Left lung (tissue), 10 donors: ENCODE data around the gene FLYWCH1. TPM values are rescaled to one million over a fixed set of nuclear protein-coding genes. Genes with fewer than 3 reads are reported as not detected.

ENCODE experiments used
- ATAC-seq: fragments of 200-7000 bp; cut with Tn5 transposase; one replicate; pipeline ENCODE4 v1.9.1; 2020; ENCODE audit warnings: moderate library complexity
- DNase-seq, 4 donors: peaks; one replicate each; pipeline ENCODE4 v3.0.0-alpha.2; 2013 to 2020
- H3K27ac ChIP-seq, 2 donors: fragments of 200-600 bp; sonication (generic) in 1 of 2; one replicate each; pipeline versions ENCODE4 v1.5.0 to v1.8.0; 2020 to 2021
- H3K27me3 ChIP-seq, 2 donors: fragments of 200-600 bp; sonication (generic) in 1 of 2; one replicate each; pipeline versions ENCODE4 v1.5.0 to v1.8.0; 2020 to 2021
- H3K36me3 ChIP-seq, 2 donors: fragments of 200-600 bp; sonication (generic) in 1 of 2; one replicate each; pipeline versions ENCODE4 v1.5.0 to v1.8.0; 2020 to 2021
- H3K4me1 ChIP-seq, 2 donors: fragments of 200-600 bp; one replicate each; pipeline ENCODE4 v1.8.0; 2021
- H3K4me3 ChIP-seq, 2 donors: fragments of 200-600 bp; sonication (generic) in 1 of 2; one replicate each; pipeline versions ENCODE4 v1.5.0 to v1.8.0; 2020 to 2021; ENCODE audit warnings: mild to moderate bottlenecking in 1 of 2
- H3K9me3 ChIP-seq, 2 donors: fragments of 200-600 bp; sonication (generic) in 1 of 2; one replicate each; pipeline versions ENCODE4 v1.5.0 to v1.8.0; 2020 to 2021
- intact Hi-C, 2 donors: fragments of 100-400 bp; cut with DNase I; formaldehyde crosslinking; loops; one replicate each; pipeline versions ENCODE4 v1.11.2 to v1.14.2; 2022
- polyA plus RNA-seq, 6 donors: library from polyadenylated mRNA; unstranded; fragments of 120-200 nt; gene quantifications; one replicate each; pipeline ENCODE4 v1.2.1, GENCODE V29; 2013; ENCODE audit not compliant: insufficient read length in 6 of 6
- total RNA-seq, 2 donors: library from RNA; stranded (reverse); fragmentation: NEBNext Ultra II Directional; extraction: Animal tissue kit (Norgen Biotek cat#: 25700); gene quantifications; one replicate each; pipeline ENCODE4 v1.2.1, GENCODE V29; 2021
- TF ChIP-seq, protein P1 (sequence below), 2 donors: fragments of 200-600 bp; sonication (generic) in 1 of 2; IDR thresholded peaks; one replicate each; pipeline versions ENCODE4 v1.5.0 to v1.8.0; 2021; ENCODE audit warnings: antibody characterized with exemption in 2 of 2
- donor health status: DM: no; HTN: yes; CAD: no.
- donor health status: DM: no; HTN: no; CAD: no.

FLYWCH1 gene
- total and polyA plus RNA-seq, 8 donors = 17.2 to 42.9 (median 26.4) TPM

- Histone ChIP-seq H3K27me3 (peaks cover 58 to 100% of the 10 kb centered on the region in 2 donors), H3K4me3 (no peak overlapping the region), H3K27ac (no peak overlapping the region), H3K36me3 (no peaks in the 10 kb centered on the region), H3K9me3 (no peaks in the 10 kb centered on the region), H3K4me1 (peaks cover 18 to 48% of the 10 kb centered on the region in 2 donors)
- TF ChIP-seq, protein P1, sequence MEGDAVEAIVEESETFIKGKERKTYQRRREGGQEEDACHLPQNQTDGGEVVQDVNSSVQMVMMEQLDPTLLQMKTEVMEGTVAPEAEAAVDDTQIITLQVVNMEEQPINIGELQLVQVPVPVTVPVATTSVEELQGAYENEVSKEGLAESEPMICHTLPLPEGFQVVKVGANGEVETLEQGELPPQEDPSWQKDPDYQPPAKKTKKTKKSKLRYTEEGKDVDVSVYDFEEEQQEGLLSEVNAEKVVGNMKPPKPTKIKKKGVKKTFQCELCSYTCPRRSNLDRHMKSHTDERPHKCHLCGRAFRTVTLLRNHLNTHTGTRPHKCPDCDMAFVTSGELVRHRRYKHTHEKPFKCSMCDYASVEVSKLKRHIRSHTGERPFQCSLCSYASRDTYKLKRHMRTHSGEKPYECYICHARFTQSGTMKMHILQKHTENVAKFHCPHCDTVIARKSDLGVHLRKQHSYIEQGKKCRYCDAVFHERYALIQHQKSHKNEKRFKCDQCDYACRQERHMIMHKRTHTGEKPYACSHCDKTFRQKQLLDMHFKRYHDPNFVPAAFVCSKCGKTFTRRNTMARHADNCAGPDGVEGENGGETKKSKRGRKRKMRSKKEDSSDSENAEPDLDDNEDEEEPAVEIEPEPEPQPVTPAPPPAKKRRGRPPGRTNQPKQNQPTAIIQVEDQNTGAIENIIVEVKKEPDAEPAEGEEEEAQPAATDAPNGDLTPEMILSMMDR (IDR thresholded peaks at IDR 0.05) = no peak
- no peak for ATAC-seq
- DNase-seq = no peak
- intact Hi-C loops = no loop called here
Observed at GRCh38 chr16:2962334-2963073, 50.8 kb downstream of the FLYWCH1 start.

DNA sequence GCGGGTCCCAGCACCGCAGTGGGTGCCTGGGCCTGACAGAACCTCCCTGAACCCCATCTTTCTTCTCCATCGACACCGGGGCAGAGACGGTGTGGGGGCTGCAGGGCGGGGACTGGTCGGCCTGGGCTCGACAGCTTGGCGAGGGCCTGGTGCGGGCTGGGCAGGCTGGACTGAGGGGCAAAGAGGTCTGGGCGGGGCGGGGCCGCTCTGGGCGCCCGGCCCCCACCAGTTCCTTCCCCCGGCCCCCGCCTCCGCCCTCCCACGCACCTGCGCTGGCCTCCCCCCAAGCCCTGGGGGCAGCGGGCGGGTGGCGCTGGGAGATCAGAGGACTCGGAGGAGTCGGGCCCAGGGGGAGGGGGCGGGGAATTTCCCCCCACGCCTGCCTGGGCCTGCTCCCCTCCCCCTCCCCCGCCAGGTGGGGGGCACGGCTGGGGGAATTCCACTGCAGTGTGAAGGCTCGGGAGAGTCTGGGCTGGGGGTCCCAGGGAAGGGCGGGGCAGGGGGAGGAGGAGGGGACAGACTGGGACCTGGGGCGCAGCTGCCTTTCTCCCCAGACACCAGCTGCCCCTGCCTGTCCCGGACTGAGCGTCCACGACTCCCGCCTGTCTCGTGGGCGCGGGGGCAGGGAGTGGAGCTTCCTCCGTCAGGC lies 51.5 kb downstream of the FLYWCH1 start:
- Histone ChIP-seq H3K27me3 (peaks cover 65 to 100% of the 10 kb centered on the region in 2 donors), H3K36me3 (no peaks in the 10 kb centered on the region), H3K4me3 (no peak overlapping the region), H3K27ac (no peak overlapping the region), H3K4me1 (peaks cover 18 to 55% of the 10 kb centered on the region in 2 donors), H3K9me3 (no peaks in the 10 kb centered on the region)
- DNase-seq (no peak), ATAC-seq (no peak)
- TF ChIP-seq, protein P1 (IDR thresholded peaks at IDR 0.05) = no peak
- intact Hi-C loops = no loop called here

DNA sequence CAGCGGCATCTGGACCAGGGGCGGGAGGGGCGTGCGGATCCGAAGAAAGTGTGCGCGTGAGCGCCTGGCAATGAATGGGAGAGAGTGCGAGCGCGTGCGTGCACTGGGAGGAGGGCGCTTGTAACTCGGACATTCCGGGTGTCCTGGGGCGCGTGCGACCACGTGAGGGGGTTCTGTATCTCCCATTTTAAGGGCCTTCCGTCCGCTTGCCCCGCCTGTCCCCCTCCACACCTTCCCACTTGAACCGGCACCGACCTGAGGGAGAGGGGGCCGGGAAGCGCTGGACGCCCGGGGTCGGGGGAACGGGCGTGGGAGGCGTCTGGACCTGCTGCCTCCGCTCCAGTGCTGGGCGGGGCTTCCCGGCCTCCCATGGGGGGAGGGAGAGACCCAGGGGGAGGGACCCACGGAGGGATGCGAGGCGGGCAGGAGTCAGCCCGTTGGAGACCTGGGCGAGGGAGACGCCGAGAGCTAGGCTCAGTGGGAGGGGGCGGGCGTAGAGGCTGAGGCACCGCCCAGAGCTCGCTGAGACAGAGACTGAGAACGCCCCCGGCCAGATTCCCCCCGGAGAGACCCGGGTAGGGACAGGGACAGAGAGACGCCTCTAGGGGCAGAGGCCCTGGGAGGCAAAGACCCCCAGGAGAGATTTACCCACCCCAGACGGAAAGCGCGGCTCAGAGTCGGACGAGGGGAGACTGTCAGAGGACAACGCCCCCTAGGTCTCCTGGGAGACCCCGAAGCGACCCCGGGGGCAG lies 52.2 kb downstream of the FLYWCH1 start, which contains the start of gene KREMEN2:
TSS of gene KREMEN2 (plus strand) at position 553 of the 752 bp plus-strand sequence. CDS start 246 bp downstream, outside the sequence.
- peak in 2 of 4 donors; percentile 40 to 80 for DNase-seq
- TF ChIP-seq, protein P1 (IDR thresholded peaks at IDR 0.05) = no peak
- Histone ChIP-seq H3K27me3 (peaks cover 69 to 99% of the 10 kb centered on the region in 2 donors), H3K9me3 (no peaks in the 10 kb centered on the region), H3K36me3 (no peaks in the 10 kb centered on the region), H3K27ac (no peak within 1 kb of the TSS), H3K4me3 (peak within 1 kb of the TSS in 1 of 2 donors; percentile 26), H3K4me1 (peaks cover 21 to 62% of the 10 kb centered on the region in 2 donors)
- ATAC-seq = no peak
- intact Hi-C loops = no loop called here

DNA sequence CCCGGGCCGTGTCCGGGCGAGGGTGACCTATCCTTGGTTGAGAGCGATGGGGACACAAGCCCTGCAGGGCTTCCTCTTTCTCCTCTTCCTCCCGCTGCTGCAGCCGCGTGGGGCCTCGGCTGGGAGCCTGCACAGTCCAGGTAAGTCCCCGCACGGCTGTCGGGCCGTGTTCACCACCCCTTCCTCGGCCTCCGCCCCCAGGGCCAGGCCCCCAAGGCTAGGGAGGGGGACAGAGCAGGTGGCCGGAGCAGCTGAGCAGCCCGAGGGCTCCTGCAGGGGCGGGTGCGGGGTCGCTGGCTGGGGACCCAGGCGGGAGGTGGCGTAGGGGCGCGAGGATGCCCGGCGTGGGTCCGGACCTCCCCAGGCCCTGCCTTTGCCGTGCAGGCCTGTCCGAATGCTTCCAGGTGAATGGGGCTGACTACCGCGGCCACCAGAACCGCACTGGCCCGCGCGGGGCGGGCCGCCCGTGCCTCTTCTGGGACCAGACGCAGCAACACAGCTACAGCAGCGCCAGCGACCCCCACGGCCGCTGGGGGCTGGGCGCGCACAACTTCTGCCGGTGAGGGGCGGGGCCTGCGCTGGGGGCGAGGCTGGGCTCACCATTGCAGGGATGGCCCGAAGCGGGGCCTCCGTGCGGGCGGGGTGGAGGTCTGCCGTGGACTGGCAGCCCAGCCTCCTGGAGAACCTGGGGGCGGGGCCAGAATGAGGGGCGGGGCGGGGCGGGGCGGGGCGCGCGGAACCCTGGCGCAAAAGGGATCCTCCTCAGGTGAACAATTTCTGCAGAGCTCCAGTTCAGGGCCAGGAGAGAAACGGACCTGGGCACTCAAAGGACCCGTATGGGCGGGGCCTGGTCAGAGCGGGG lies 53.0 kb downstream of the FLYWCH1 start:
- Histone ChIP-seq H3K27me3 (peaks cover 69 to 90% of the 10 kb centered on the region in 2 donors), H3K4me3 (peak overlapping the region in 1 of 2 donors; percentile 26), H3K36me3 (no peaks in the 10 kb centered on the region), H3K9me3 (no peaks in the 10 kb centered on the region), H3K4me1 (peaks cover 21 to 65% of the 10 kb centered on the region in 2 donors), H3K27ac (no peak overlapping the region)
- TF ChIP-seq, protein P1 (IDR thresholded peaks at IDR 0.05) = no peak
- DNase-seq (peak in 1 of 4 donors; percentile 89), ATAC-seq (no peak)
- intact Hi-C loops = no loop called here
